ENCODE results near the gene SLC36A3.
A peak's percentile ranks its signal among the peaks of the same experiment; 100 is the strongest.
"Not testable (repeated sequence)": the region's sequence is repeated elsewhere in the genome, so short reads cannot be mapped to it uniquely, and the experiment has no call there.

SLC36A3 gene

DNA sequence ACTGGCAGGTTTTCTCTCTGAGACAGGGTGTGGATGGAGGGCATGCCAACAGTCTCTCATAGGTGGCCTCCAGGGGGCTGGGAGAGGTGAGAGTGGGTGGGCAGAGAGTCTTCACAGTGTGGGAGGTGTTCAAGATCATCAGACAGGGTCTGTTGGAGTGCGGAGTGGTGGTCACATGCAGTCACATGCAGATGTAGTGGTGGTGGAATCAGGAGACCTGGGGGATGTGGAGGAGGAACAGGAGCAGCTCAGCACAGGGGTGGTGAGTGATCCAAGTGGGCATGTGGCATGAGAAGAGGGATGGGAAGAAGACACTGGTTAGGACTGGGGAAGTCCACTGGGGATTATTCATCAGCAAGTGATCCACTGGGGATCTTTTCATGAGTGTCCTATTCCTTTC, 44.8 kb downstream of the SLC36A3 start:
- no peak for DNase-seq

DNA sequence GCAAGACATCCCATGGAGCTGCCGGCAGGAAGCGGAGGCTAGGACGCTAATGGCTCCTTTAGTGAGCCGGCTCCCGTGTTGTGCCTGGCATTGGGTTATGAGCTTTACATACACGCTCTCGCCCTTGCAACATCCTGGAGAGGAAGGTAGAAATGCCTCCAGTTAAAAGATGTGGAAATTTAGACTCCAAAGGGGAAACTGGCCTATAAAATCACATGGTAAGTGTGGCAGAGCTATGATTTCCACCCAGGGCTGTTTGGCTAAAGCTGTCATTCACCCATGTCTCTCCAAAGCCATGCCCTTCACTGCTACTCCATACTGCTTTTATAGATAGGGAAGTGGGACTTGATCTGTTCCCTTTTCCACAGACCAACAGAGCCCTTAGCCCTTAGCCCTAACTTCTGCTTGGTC, 45.4 kb downstream of the SLC36A3 start:
- DNase-seq = no peak

DNA sequence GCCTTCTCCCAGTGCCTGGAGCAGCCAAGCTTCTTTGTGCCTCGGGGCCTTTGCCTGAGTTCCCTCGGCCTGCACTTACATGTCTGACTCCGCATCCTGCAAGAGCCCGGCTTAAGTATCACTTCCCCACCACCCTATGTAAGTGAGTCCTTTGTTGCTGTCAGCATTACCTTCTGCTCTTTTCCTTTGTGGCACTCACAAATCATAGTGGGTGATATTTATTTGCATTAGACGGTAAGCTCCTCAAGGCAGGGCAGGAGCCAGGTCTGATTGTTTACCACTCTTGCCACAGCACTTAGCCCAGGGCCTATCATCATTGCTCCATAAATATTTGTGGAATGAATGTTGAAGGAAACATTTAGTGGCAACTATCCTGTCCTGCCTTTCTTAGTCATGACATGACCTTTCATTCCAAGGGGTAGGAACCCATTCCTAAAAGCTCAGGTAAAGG, 45.8 kb downstream of the SLC36A3 start:
- DNase-seq = no peak

DNA sequence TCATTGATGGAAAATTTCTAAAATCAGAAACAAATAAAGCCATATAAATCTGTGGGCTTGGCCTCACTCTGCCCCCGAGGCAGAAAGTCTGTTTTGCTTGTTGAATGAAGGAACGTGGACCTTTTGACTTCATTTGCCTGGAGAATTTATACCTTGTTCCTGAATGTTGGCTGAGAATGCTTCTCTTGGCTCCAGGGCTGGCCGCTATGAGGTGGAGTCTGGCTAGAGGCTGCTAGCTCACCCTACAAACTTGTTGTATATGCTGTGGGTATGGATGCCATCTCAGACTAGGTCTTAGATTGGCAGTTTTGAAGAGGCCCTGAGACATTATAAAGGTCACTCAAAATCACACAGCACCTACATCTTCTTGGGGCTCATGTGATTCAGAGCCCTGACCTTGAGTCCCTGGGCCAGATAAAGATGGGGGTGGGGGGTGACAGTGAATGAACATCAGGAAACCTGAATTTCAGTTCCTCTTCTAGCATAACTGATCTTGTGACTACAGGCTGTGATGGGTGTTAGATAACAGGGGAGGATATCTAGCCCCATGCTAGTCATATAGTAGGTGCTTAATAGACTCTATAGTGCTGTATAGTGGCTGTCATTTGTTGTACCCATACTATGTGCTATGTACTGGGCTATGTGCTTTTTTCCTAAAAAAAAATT, 47.8 kb downstream of the SLC36A3 start:
- no peak for DNase-seq

DNA sequence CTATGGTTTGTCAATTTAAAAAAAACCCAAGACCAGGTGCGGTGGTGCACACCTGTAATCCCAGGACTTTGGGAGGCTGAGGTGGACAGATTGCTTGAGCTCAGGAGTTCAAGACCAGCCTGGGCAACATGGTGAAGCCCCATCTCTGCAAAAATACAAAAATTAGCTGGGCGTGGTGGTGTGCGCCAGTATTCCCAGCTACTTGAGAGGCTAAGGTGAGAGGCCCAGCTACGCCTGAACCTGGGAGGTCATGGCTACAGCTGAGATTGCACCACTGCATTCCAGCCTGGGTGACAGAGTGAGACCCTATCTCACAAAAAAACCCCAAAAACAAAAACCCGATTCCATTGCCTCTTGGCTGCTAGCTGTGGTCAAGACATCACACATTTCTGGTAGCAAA, 48.6 kb downstream of the SLC36A3 start:
- not testable (repeated sequence) for DNase-seq

DNA sequence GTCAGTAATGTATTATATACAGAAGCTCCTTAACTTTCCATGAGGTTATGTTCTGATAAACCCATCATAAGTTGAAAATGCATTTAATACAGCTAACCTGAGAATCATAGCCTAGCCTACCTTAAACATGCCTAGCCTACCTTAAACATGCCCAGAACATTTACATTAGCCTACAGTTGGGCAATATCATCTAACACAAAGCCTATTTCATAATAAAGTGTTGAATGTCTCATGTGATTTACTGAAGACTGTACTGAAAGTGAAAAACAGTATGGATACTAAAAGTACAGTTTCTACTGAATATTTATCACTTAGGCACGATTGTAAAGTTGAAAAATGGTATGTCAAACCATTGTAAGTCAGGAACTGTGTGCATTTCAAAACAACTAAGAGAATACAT, 49.0 kb downstream of the SLC36A3 start:
- no peak for DNase-seq

DNA sequence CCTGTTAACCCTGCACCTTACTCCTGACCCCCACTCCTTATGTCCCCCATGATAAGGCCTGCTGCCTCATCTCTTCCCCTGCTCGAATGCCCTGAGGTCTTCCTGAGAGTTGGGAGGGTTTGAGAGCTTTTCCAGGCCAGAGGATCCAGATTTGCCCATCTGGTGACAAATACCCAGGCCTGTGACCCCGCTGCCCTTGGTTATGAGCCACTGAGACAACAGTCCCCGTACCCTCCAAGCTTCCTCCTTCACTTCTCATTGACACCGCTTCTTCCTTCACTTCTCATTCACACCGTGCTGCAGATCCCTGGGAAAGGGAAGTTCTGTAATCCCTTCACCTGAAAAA, 50.0 kb downstream of the SLC36A3 start:
- DNase-seq = no peak

DNA sequence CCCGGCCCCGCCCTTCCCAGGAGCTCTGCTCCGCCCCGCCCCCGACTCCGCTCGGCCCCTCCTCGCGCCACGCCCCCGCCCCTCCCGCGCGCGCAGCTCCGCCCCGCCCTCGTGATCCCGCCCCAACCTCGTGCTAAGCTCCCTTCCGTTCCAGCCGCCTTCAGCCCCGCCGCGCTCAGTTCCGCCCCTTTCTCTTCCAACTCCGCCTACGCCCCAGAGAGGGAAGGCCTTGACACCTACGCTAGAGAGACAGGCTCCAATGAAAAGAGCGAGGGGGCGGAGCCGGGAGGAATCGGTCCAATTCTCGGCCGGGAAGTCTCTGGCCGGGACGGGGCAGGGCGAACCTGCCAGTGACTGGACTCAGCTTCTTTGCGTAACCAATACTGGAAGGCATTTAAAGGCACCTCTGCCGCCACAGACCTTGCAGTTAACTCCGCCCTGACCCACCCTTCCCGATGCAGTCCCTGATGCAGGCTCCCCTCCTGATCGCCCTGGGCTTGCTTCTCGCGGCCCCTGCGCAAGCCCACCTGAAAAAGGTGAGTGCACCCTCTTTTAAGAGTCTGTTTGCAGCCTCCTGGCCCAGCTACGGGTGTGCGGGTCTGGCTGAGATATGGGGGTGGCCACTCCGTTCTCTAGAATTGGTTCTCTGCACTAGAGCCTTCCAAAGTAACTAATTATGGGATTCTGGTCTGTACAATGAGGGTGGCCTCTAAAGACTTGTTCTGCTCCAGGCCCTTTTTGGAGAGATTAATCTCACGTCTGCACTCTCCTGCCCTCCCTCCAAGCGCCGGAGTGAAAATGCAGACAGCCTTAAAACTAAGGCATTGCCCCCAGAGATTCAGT, 50.6 kb downstream of the SLC36A3 start, which contains the start of gene GM2A:
Gene GM2A, plus strand, starts transcription at position 424 of the 843 bp plus-strand sequence. Its CDS starts 32 bp downstream, at position 456.
- peak; percentile 100 for DNase-seq

DNA sequence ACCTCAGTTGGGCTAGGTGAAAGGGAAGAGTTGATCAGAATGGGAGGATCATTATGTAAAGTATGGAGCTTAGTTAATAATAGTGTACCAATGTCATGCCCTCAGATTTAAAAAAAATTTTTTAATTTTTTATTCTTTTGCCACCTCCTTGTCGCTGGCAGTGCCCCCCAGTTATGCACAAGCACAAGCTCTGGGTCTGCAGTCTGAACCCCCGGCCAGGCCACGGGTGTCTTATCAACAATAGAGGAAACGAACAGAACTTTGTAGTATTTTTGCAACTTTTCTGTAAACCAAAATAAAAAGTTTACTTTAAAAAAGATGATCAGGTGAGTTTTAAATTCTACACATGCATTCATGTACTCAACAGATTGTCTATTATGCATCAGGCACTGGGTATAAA, 51.9 kb downstream of the SLC36A3 start:
- DNase-seq = no peak

DNA sequence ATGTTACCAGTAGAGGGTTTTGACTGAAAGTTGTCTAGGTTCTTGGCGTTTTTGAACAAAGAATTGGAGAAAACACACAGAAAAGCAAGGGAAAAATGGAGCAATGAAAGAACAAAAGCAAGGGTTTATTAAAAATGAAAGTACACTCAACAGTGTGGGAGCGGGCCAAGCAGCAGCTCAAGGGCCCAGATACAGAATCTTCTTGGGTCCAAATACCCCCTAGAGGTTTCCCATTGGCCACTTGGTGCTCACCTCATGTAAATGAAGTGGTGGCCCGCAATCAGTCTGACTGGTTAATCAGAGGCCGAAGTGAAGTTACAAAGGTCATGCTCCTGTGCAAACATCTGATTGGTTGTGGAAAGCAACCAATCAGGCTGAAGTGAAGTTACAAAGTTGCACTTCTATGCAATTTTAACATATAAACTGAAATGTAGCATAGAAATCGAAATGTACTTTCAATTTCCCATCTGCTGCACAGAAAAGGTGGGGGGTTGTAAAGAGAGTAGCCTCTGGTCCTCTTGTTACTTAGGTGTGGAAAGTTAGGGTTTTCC, 52.5 kb downstream of the SLC36A3 start:
- peak; percentile 77 for DNase-seq

DNA sequence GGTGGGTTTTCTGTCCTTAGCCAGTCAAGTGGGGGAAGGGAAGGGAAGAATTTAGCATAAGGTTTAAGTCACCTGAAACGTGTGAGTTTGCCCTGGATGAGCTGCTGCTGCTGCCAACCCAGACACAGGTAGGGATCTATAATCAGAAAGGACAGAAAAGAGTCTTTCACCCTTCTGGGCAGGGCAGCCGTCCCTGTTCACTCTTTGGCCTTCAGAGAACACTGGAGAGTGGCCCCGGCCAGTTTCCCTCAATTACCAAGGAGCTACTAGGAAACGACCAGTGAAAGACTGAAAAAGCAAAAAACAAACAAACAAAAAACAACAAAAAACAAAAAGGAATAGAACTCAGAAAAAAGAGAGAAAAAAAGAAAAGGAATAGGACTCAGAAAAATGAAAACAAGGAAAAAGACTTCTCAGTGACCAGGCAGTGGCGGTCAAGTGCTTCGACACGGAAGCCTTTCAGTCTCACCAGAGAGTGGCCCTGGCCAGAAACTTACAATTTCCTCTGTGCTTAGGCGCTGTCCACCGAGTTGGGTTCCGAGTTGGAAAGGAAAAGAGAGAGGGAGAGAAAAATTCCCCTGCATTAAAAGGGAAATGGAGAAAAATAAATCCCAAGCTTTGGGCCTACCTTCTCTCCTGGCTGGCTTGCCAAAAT, 53.1 kb downstream of the SLC36A3 start:
- no peak for DNase-seq

DNA sequence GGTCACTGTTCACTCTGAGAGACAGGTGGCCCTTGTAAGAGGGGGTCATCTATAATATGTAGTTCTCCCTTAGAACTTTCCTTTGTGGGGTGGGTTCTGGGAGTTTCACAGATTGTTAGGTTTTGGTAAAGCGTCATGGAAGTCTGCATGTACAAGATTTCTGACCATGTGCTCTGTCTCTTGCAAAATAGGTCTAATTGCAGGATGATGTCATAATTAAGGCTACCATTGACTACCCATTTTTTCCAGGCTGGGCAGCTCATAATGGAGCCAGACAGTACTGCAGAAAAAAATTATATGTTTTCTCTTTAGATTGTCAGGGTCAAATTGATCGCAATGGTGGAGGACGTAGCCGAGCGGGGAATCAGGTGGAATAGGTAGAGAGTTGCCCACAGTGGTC, 54.3 kb downstream of the SLC36A3 start:
- DNase-seq = no peak

DNA sequence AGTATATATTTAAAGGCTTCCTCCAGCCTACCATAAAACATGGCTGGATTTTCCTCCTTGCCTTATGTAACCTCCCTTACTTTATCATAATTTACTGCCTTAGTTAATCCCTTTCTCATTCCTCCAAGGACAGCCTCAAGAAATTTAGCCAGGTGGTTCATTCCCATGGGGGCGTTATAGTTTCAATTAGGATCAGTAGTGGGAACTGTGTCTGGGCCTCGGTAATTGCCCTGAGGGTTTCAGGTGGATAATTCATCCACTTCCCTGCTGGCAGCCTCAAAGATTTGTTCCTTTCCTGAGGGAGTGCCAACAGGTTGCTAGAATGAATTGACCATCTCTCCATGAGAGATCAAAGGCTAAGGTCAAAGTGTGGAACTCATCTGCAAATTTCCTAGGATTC, 54.9 kb downstream of the SLC36A3 start:
- DNase-seq = no peak

DNA sequence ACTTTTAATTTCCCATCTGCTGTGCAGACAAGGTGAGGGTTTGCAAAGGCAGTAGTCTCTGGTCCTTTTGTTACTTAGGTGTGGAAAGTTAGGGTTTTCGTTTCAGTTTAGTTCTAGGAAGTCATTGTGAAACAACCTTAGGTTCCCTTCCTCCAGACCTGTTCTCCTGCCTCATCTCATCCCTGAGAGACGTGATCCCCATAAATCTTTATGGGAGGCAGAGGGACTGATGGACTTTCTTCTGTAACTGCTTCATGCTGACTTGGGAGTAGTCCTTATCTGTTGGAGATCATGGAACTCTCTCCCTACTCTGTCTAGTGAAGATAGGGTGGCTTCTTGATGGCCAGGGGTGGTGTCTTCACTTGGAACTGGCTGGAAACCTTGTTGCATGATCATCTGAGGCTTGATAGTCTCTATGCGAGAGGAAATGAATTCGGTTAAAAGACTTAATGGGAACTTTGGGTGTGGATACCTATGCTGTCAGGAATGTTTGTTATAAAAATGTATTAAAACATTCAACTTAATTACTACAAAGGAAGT, 57.8 kb downstream of the SLC36A3 start:
- no peak for DNase-seq

DNA sequence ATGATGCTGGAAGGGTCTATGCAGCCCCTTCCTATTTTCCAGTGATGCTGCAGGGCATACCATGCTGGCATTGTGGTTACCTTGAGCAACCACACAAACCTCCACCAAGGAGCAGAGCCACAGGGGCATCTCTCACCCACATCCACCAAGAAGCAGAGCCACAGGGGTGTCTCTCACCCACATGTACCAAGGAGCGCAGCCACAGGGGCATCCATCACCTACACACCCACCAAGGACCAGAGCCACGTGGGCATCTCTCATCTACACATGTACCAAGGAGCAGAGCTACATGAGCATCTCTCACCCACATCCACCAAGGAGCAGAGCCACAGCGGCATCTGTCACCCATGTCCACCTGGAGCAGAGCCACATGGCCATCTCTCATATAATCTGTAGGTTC, 59.4 kb downstream of the SLC36A3 start:
- peak; percentile 53 for DNase-seq

DNA sequence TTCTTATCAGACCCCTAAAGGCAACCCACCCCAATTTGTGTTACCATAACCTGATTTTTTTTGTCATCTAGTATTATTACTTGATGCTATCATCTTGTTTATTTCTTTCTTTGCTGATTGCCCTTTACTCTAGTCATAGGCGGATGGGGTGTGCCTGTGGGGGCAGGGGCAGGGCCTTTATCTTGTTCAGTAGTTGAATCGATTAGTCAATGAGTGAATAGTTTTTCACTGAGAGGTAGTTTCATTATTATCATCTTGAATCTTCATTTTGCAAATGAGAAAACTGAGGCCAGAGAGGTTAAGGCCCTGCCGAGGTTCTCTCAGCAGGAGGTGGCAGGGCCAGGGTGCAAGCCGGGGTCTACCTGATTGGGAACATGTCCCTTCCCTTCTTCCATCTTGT, 60.0 kb downstream of the SLC36A3 start:
- DNase-seq = peak; percentile 80

DNA sequence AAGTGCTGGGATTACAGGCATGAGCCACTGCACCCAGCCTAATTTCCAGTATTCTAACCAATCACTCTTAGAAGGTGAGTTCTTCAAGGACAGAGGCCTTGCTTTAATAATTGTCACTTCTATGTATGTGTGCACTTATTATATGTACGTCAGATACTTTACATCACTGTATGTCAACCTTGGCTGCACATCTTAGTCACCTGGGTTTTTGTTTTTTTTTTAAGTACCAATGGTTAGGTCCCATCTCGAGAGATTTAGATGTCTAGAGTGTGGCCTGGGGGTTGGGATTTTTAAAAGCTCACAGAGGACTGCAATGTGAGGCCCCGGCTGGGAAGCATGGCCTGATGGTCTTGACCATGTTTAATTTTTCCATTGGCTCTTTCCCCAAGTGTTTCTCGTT, 60.4 kb downstream of the SLC36A3 start:
- DNase-seq = no peak

DNA sequence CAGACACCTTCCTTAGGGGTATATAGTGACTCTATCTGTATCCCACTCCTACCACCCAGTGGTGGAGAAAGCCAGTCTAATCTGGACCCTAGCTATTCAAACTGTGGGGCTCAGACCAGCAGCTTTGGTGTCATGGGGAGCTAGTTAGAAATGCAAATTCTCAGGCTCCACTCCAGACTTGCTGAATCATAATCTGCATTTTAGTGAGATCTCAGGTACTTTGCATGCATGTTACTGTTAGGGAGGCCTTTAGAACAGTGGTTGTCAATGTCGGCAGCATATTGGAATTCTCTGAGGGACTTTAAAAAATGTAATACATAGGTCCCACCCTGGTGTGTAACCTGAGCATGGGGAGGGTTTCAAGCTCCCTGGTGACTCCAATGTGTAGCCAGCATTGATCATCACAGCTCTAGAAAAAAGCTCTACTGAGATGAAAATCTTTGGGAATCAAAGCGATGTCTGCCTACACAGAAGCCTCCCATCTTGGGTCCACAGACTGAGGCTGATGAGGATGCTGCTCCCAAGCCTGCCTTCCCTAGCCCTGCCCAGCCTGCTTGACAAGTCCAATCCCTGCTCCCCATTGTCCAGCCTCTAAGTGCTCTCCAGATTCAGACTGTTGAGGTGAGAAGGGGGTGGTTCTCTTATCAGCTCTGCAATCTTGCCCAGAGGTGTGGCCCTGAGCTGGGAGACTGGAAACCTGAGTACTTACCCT, 62.5 kb downstream of the SLC36A3 start:
- DNase-seq = no peak

DNA sequence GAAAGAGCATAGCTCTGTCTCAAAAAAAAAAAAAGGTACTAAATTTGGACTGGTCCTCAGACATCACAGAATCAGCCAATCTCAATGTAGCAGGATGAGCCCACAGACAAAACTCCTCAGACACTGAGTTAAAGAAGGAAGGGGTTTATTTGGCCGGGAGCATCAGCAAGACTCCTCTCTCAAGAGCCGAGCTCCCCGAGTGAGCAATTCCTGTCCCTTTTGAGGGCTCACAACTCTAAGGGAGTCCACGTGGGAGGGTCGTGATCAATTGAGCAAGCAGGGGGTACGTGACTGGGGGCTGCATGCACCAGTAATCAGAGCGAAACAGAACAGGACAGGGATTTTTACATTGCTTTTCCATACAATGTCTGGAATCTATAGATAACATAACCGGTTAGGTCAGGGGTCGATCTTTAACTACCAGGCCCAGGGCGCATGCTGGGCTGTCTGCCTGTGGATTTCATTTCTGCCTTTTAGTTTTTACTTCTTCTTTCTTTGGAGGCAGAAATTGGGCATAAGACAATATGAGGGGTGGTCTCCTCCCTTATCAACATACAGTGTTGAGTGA, 63.2 kb downstream of the SLC36A3 start:
- DNase-seq = not testable (repeated sequence)

DNA sequence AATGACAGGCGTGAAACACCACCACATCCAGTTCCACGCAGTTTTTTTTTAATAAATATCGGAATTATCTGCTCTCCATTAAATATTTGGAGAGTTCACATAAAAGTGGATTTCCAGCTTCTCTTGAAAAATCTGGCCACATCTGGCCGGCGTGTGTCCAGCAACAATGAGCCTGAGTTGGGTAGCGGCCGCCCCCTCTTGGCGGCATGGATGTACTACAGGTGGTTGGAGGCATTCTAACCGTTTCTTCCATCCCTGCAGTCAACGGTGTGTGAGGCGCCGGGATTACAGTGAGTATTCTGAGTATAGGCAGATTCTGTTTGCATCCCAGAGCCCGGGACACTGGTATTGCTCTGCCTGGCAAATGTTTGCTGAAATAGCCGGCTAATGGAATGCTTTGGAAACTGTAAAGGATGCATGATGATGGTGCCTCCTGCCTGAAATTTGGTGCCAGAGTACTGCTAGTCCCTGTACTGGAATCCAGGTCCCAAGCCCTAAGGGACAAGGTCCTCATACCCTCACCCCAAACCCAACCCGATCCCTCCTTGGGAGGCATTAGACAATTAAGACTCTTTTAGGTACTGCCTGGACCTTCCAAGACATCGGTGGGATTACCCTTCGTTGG, 64.2 kb downstream of the SLC36A3 start:
- DNase-seq = peak; percentile 72

DNA sequence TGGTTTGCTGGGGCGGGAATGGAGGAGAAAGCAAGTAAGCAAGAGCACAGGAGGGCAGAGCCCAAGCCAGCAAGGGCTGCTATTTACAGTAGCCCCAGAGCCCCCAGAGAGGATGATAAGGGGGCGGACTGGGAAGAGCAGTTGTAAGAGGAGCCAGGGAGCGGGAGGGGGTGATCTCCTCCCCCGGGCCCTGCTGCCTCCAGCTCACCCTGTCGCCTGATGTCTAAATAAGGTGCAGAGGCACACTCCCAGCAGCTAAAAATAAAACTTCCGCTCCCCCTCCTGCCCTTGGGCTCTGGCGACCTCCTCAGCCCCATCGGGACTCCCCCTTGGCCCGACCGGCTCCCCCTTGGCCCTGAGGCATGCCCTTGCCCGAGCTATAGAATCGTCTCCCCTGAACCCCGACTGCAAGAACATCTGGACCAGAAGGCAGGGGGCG, 65.2 kb downstream of the SLC36A3 start:
- no peak for DNase-seq

DNA sequence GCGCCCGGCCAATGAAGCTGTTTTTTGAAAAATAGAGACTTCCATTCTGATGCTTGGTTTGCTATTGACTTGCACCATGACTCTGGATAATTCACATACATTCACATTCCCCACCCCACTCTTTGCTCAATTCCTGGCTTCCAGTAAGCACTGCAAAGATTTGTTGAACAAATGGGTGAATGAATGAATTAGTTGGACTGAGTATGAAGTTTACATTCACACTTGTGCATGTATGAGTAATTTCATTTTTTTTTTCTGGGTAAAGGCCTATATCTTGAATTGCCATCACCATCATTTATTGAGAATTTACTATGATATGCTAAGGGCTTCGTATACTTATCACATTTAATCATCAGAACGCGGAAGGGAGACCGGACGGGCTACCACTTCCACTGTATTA, 65.9 kb downstream of the SLC36A3 start:
- DNase-seq = no peak

Data from activated CD4-positive, alpha-beta T cell treated with anti-CD3 and anti-CD28 coated beads, Interleukin-10, Interleukin-2, amounts not matched to agents 100 ng/mL and 50 ng/mL, durations not matched to agents 16 hours and 8 hours (primary cell).